HEK293T (cell line): ENCODE data around the gene G0S2.

Source experiments
- ARNT ChIP-seq: fragments of 450-650 bp; IDR thresholded peaks from 2 replicates; pipeline ENCODE4 v1.6.1; 2017; ENCODE audit warnings: mild to moderate bottlenecking
- BHLHE40 ChIP-seq: fragments of 450-650 bp; IDR thresholded peaks from 2 replicates; pipeline ENCODE4 v1.6.1; 2016; ENCODE audit warnings: mild to moderate bottlenecking, moderate library complexity, borderline replicate concordance
- CTBP1 ChIP-seq: fragments of 450-650 bp; IDR thresholded peaks from 2 replicates; pipeline ENCODE4 v1.6.1; 2016; ENCODE audit warnings: borderline replicate concordance
- FOXA1 ChIP-seq: fragments of 450-650 bp; IDR thresholded peaks from 2 replicates; pipeline ENCODE4 v1.6.1; 2016; ENCODE audit warnings: mild to moderate bottlenecking
- FOXK2 ChIP-seq: fragments of 450-650 bp; IDR thresholded peaks from 2 replicates; pipeline ENCODE4 v1.6.1; 2016; ENCODE audit warnings: mild to moderate bottlenecking
- FOXM1 ChIP-seq: fragments of 450-650 bp; IDR thresholded peaks from 2 replicates; pipeline ENCODE4 v1.6.1; 2017; ENCODE audit warnings: mild to moderate bottlenecking, borderline replicate concordance
- HDGF ChIP-seq: fragments of 450-650 bp; IDR thresholded peaks from 2 replicates; pipeline ENCODE4 v1.6.1; 2017; ENCODE audit warnings: antibody characterized with exemption, borderline replicate concordance
- L3MBTL2 ChIP-seq: fragments of 450-650 bp; conservative IDR thresholded peaks from 2 replicates; pipeline ENCODE4 v1.6.1; 2016; ENCODE audit warnings: mild to moderate bottlenecking
- LEF1 ChIP-seq: fragments of 450-650 bp; IDR thresholded peaks from 2 replicates; pipeline ENCODE4 v1.6.1; 2017; ENCODE audit warnings: mild to moderate bottlenecking, borderline replicate concordance
- NFRKB ChIP-seq: fragments of 450-650 bp; IDR thresholded peaks from 2 replicates; pipeline ENCODE4 v1.6.1; 2016; ENCODE audit warnings: mild to moderate bottlenecking, moderate library complexity
- PKNOX1 ChIP-seq: fragments of 450-650 bp; IDR thresholded peaks from 2 replicates; pipeline ENCODE4 v1.6.1; 2016
- SP1 ChIP-seq: fragments of 450-650 bp; IDR thresholded peaks from 2 replicates; pipeline ENCODE4 v1.6.1; 2017
- TARDBP ChIP-seq: fragments of 450-650 bp; IDR thresholded peaks from 2 replicates; pipeline ENCODE4 v1.6.1; 2016
- ZNF384 ChIP-seq: fragments of 450-650 bp; IDR thresholded peaks from 2 replicates; pipeline ENCODE4 v1.6.1; 2016

- no peak for TF ChIP-seq ZNF384
- no peak for TF ChIP-seq SP1
- no peak for TF ChIP-seq LEF1
- no peak for TF ChIP-seq ARNT
- TF ChIP-seq FOXM1, result no peak
- no peak for TF ChIP-seq L3MBTL2
- no peak for TF ChIP-seq FOXK2
- TF ChIP-seq HDGF, result no peak
- no peak for TF ChIP-seq BHLHE40
- TF ChIP-seq PKNOX1, result no peak
- TF ChIP-seq TARDBP, result no peak
- TF ChIP-seq NFRKB, result no peak
- TF ChIP-seq FOXA1, result no peak
- no peak for TF ChIP-seq CTBP1
Observed at GRCh38 chr1:209635850-209636249, 39.4 kb upstream of the G0S2 start.
